HG02970 (cell line): Measurements from ENCODE around the gene OR10C1.

Experiments
- ATAC-seq: cut with Tn5 transposase; IDR thresholded peaks from one replicate; pipeline ENCODE4 v1.9.1; 2021; ENCODE audit warnings: mild to moderate bottlenecking, moderate library complexity, moderate number of reproducible peaks; ENCODE audit not compliant: unreplicated experiment, low FRiP score

The OR10C1 gene

DNA sequence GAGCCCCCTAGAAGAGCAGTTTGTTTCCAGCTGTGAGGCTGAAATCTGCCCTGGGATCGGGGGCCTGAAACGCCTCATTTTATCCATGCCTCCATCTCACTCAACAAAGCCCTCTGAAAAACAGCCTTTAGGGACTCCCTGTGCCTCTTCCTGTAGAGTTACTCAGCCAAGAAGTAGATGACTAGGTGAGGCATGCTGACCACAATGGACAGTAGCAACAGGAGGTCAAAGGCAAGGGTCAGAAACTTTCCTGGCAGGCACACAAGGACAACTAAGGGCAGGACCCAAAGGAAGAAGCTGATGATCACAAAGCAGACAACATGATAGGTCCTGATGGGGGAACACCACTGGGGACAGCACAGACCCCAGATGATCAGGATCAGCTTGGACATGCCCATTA is 35.9 kb downstream of the OR10C1 start:
- no peak for ATAC-seq

DNA sequence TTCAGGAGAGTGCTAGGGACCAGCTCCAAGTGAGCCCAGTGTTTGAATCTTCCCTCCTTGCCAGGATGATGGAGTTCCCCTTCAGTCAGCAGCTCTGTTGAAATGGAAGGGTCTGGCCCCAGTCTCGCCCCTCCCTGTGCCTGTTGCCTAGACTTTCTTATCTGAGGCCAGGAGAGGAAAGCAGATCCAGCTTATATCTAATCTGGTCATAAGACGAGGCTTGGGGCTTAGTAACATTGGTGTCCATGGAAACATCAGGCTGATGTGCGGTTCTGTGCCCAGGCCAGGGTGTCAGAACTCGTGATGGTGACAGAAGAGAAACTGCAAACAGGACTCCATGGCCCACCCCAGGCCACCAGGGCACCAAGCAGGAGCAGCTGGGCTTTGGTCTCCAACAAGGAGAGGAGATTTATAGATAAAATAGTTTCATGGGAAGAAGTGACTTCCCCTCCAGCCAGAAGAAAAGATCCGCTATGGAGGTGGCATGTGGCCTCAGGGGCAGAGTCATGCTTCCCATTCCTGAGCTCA is 38.9 kb downstream of the OR10C1 start:
- ATAC-seq = no peak

DNA sequence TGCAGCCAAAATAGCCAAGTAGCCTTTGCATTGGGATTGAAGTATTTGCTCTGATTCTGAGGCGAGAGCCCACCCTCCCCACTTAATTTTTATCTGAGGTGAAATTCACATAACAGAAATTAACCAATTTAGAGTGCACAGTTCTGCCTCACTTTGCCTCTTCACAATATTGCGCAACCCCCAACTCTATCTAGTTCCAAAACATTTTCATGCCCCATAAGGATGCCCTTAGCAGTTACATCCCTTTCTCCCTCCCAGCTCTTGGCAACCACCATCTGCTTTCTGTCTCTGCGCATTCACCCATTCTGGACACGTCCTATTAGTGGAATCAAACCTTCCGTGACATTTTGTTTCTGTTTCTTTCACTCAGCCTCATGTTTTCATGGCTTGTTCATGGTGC is 39.6 kb downstream of the OR10C1 start:
- no peak for ATAC-seq

DNA sequence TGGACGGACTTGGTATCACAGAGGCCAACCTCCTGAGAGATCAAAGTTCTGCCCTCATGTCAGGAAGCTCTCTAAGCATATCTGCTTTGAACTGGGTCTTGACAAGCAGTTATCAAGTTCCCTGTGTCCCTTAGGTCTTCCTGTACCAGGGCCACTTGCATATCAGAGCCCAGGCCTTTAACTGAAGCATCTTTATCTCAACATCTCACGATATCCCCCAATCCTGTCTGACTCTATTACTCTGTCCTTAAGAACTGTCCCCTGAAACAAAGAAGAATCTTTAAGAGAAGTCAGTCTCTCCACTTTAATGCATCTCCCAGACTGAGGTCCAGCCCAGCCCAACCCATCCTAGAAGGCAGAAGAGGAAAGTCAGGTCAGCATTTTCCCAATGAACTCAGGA is 40.5 kb downstream of the OR10C1 start:
- no peak for ATAC-seq

DNA sequence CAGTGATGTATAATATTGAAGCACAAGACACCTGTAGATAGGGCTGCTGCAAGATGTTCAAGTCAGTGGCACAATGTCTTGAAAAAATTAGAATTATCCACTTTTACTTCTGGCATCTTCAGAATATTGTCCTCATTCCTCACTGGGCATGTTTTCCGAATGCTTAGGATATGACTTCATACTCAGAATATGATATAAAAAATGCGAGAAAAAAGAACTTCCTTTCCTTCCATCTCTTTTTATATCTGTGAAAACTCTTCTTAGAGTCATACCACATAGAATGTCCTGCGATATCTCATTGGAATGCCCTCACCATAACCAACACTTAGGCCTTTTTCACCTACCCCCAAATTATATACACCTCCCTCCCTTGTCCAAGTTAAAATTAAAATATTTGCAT is 44.1 kb downstream of the OR10C1 start:
- ATAC-seq = no peak

DNA sequence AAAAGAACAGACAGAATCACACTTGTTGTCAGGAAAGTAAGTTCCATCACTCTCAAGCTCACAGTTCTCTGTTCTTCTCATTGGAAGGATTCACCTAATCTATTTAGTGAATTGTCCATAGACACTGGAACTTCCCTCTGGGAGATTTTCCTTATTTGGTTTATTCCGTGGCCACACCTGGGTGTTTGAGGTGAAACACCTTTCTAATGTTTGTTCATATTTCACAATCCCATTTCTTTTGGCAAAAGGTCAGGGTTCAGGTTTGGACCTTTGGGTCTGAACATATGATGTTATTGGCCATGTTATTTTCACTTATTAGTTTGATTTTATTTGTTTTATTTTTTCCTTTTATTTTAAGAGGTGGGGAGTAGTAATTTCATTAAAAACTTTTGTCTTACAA is 44.6 kb downstream of the OR10C1 start:
- ATAC-seq = no peak

DNA sequence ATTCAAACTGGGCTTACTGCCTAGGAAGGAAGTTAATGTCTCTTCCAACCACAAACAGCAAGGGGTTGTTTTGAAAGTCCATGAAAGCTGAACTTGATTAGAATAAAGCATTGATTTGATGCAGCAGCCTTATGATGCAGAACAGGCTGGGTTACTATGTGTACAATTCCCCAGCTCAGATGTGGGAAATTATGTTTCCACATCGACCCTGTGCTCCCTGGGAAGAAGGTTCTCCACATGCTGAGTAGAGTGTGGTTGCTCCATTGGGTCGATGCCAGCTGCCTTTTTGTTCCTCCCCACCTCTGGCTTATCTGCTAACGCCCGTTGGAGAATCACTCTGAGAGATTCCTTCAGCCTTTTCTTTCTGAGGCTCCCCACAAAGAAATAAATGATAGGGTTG is 47.5 kb downstream of the OR10C1 start:
- ATAC-seq = no peak

DNA sequence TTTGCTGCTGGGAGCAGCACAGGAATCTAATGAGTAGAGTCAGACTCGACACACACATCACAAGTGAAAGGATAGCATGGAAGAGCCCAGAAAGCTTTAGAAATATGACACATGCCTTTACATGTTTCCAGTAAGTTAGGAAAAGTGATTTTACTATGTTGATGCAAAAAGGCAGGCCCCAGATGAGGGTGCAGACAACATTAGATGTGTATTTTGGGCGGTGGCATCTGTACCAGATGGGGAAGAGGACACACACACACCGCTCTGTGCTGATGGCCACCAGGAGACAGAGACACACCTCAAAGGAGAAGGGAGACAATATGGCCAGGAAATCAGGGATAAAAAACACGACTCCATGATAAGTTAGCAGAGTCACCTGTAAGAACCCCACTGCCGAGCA is 48.0 kb downstream of the OR10C1 start:
- ATAC-seq = no peak

DNA sequence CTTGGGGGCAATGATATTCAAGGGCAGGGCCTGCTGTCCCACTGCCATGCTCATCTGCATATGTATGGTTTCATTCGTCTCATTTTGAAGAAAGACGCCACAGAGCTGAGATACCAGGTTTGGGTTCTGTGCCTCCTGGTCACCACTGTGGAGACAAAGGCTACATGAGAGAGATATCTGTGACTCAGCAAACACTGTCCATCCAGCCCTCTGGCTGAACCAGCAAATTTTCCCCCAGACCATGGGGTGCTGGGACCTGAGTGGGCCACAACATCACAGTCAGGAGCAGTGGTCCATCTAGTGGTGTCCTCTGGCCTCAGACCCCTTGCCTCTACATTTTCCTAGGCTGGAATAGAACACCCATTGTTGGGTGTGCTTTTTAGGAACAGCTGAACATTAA is 48.6 kb downstream of the OR10C1 start, which contains the start of gene MAS1L:
TSS of gene MAS1L (minus strand) at position 297 of the 400 bp plus-strand sequence. CDS start at position 243, 54 bp downstream.
- no peak for ATAC-seq

DNA sequence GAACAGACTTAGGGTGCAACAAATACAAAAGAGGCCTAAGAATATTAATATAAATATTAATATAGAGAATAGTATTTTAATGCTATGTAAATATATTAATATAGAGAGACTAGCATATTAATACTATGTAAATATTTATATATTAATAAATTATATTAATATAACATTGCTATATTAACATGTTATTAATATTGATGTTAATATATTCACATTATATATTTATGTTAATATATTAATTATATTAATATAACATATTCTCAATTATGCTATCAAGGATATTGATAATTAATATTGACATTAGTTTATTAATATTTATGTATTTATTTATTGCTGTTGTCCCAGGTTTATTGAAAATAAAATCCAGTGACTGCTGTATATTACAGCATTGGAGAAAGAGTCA is 49.8 kb downstream of the OR10C1 start:
- no peak for ATAC-seq

DNA sequence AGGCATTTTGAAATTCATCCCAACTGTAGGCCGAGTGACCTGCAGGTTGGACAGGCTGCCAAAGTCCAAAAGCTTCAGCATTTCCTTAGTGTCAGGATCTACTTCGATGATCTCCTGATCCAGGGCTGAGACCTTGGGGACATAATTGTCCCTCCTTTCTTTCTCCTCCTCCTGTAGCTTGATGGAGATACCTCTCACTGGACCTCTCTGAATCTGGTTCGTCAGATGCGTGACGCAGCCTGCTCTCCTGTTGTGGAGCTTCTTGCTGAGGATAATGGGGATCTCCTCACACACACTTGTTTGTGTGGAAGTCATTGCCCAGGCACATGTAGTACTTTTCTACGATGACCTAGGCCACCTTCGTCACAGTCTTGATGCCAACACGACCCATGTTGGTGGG is 50.2 kb downstream of the OR10C1 start:
- ATAC-seq = no peak

DNA sequence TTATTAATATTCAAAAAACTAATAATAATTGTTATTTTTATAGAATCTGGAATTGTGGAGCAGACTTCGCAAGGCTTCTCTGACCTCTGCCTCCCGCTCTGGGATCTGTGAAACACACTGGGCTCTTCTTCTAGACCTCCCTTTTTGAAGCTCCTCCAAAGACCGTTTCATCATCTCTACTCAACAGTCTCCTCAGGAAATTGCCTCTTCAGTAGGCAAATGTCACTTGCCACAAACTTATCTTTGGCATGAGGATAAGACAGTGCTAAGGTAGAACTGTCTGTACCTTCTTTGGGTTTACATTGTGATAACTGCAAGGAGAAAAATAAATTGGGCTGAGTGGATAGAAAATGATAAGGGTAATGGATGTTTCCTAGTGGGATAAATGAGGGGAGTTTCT is 50.9 kb downstream of the OR10C1 start:
- ATAC-seq = no peak

DNA sequence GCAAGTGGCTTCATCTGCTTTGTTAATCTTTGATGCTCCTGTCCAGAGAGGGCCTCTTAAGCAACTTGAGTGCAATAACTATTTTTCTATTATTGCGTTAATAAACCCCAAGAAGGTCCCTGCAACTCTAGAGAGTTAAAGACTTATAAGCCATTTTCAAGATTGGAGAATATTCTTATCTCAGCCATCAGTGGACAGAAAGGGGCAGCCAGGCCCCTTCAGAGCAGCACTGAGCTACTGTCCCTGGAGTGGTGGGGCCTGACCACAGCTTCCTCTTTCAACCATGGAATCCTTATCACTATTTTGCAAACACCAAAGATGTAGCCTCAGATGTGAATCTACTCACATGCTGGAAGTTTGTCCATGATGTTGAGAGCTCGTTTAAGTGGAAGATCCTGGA is 51.4 kb downstream of the OR10C1 start:
- no peak for ATAC-seq
